Measurements from ENCODE around the gene TXLNA. TPM values are rescaled to one million over a fixed set of nuclear protein-coding genes. Genes with fewer than 3 reads are reported as not detected.

TXLNA gene
- total RNA-seq, 1 experiment from 2014 or later: 49.8 TPM

- no peak for TF ChIP-seq ARID4B (CRISPR knock-in tag; IDR thresholded peaks at IDR 0.05; ENCODE audit: borderline replicate concordance)
- TF ChIP-seq ZNF121 (CRISPR knock-in tag; IDR thresholded peaks at IDR 0.05): no peak
- TF ChIP-seq MXD4 (CRISPR knock-in tag; IDR thresholded peaks at IDR 0.05; ENCODE audit: borderline replicate concordance): no peak
- TF ChIP-seq, protein P1, sequence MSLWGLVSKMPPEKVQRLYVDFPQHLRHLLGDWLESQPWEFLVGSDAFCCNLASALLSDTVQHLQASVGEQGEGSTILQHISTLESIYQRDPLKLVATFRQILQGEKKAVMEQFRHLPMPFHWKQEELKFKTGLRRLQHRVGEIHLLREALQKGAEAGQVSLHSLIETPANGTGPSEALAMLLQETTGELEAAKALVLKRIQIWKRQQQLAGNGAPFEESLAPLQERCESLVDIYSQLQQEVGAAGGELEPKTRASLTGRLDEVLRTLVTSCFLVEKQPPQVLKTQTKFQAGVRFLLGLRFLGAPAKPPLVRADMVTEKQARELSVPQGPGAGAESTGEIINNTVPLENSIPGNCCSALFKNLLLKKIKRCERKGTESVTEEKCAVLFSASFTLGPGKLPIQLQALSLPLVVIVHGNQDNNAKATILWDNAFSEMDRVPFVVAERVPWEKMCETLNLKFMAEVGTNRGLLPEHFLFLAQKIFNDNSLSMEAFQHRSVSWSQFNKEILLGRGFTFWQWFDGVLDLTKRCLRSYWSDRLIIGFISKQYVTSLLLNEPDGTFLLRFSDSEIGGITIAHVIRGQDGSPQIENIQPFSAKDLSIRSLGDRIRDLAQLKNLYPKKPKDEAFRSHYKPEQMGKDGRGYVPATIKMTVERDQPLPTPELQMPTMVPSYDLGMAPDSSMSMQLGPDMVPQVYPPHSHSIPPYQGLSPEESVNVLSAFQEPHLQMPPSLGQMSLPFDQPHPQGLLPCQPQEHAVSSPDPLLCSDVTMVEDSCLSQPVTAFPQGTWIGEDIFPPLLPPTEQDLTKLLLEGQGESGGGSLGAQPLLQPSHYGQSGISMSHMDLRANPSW (CRISPR knock-in tag; conservative IDR thresholded peaks at IDR 0.05; ENCODE audit: low read depth): no peak
- no peak for TF ChIP-seq ZNF396 (CRISPR knock-in tag; IDR thresholded peaks at IDR 0.05; ENCODE audit: borderline replicate concordance)
- TF ChIP-seq, protein P2, sequence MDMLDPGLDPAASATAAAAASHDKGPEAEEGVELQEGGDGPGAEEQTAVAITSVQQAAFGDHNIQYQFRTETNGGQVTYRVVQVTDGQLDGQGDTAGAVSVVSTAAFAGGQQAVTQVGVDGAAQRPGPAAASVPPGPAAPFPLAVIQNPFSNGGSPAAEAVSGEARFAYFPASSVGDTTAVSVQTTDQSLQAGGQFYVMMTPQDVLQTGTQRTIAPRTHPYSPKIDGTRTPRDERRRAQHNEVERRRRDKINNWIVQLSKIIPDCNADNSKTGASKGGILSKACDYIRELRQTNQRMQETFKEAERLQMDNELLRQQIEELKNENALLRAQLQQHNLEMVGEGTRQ (CRISPR knock-in tag; IDR thresholded peaks at IDR 0.05): no peak
- TF ChIP-seq, protein P3, sequence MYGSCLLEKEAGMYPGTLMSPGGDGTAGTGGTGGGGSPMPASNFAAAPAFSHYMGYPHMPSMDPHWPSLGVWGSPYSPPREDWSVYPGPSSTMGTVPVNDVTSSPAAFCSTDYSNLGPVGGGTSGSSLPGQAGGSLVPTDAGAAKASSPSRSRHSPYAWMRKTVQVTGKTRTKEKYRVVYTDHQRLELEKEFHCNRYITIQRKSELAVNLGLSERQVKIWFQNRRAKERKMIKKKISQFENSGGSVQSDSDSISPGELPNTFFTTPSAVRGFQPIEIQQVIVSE (CRISPR knock-in tag; IDR thresholded peaks at IDR 0.05; ENCODE audit: borderline replicate concordance): no peak
- no peak for TF ChIP-seq FOXP1 (CRISPR knock-in tag; IDR thresholded peaks at IDR 0.05; ENCODE audit: borderline replicate concordance)
- TF ChIP-seq SOX15 (CRISPR knock-in tag; IDR thresholded peaks at IDR 0.05): no peak
- no peak for TF ChIP-seq EMX1 (CRISPR knock-in tag; IDR thresholded peaks at IDR 0.05)
- TF ChIP-seq MYBL2 (CRISPR knock-in tag; IDR thresholded peaks at IDR 0.05): no peak
These were observed 1.6 kb downstream of the TXLNA start (continued) for GRCh38 chr1:32181065-32181464.

DNA sequence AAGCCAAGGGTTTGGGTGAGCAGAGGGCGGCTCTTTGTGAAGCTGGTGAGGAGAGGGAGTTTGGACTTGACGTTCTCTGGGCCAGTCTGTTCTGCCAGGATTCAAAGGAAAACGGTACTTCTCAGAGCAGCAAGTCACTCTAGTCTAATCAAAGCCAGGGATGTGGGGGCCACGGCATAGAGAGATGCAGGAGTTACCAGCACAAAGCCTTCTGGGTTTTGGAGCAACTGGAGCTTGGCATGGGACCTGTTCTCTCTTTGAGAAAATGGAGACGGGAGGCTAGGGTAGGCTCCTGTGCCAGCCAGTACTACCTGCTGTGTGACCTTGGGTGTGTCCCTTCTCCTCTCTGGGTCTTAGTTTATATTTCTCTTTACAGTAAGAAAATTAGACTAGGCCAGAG lies 2.1 kb downstream of the TXLNA start:
- peaks cover 34% of the 10 kb centered on the region for H3K4me1 Mint-ChIP-seq
- H3K27ac Mint-ChIP-seq: peak overlapping the region; percentile 61
- no peak for DNase-seq (ENCODE audit: low spot score)
- ATAC-seq: no peak
- no peaks in the 10 kb centered on the region for H3K9me3 Mint-ChIP-seq
- ChIA-PET CTCF (interaction anchor here (3.6 kb wide), 1 partner anchor 34 kb away, joined by 18 read pairs; no protein-coding TSS in a partner anchor), POLR2A (no interaction called here)
- peak overlapping the region; percentile 91 for H3K4me3 Mint-ChIP-seq
- no peaks in the 10 kb centered on the region; the same call in 1 of the 2 replicates for H3K27me3 Mint-ChIP-seq (ENCODE audit: low read depth)
- peaks cover 46% of the 10 kb centered on the region for H3K36me3 Mint-ChIP-seq
- no peak for TF ChIP-seq ZNF232 (CRISPR knock-in tag; IDR thresholded peaks at IDR 0.05)
- no peak for TF ChIP-seq SP1 (CRISPR knock-in tag; conservative IDR thresholded peaks at IDR 0.05)
- TF ChIP-seq ELF4 (CRISPR knock-in tag; IDR thresholded peaks at IDR 0.05; ENCODE audit: low read depth): no peak
- no peak for TF ChIP-seq NR2C2 (CRISPR knock-in tag; IDR thresholded peaks at IDR 0.05)
- TF ChIP-seq JAZF1 (CRISPR knock-in tag; IDR thresholded peaks at IDR 0.05): no peak
- TF ChIP-seq ATF2 (CRISPR knock-in tag; IDR thresholded peaks at IDR 0.05; ENCODE audit: borderline replicate concordance, low read depth): no peak
- TF ChIP-seq, protein P4, sequence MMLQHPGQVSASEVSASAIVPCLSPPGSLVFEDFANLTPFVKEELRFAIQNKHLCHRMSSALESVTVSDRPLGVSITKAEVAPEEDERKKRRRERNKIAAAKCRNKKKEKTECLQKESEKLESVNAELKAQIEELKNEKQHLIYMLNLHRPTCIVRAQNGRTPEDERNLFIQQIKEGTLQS (CRISPR knock-in tag; conservative IDR thresholded peaks at IDR 0.05): no peak
- no peak for TF ChIP-seq ZNF671 (CRISPR knock-in tag; IDR thresholded peaks at IDR 0.05)
- TF ChIP-seq AFF4 (CRISPR knock-in tag; IDR thresholded peaks at IDR 0.05; ENCODE audit: borderline replicate concordance): no peak
- TF ChIP-seq OVOL2 (CRISPR knock-in tag; IDR thresholded peaks at IDR 0.05; ENCODE audit: borderline replicate concordance): no peak
- TF ChIP-seq, protein P5, sequence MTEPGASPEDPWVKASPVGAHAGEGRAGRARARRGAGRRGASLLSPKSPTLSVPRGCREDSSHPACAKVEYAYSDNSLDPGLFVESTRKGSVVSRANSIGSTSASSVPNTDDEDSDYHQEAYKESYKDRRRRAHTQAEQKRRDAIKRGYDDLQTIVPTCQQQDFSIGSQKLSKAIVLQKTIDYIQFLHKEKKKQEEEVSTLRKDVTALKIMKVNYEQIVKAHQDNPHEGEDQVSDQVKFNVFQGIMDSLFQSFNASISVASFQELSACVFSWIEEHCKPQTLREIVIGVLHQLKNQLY (CRISPR knock-in tag; IDR thresholded peaks at IDR 0.05): no peak
